Gastrocnemius medialis (tissue), 4 donors: ENCODE results near the gene ENTPD8. TPM values are rescaled to one million over a fixed set of nuclear protein-coding genes. Genes with fewer than 3 reads are reported as not detected.

Experiments used
- ATAC-seq, 2 donors: fragments of 150-250 bp; one replicate each; pipeline ENCODE4 v1.9.1; 2016
- DNase-seq, 2 donors: peaks; one replicate each; pipeline ENCODE4 v3.0.0-alpha.2; 2019
- H3K27ac ChIP-seq, 4 donors: fragments of 200-600 bp; sonication (generic); 1 replicate in 1 of 4; 2 replicates in 3 of 4; pipeline ENCODE4 v1.5.1; 2016 to 2018; ENCODE audit warnings: mild to moderate bottlenecking in 2 of 4, moderate library complexity in 1 of 4
- H3K27me3 ChIP-seq, 3 donors: fragments of 200-600 bp; sonication (generic) in 2 of 3; 1 replicate in 1 of 3; 2 replicates in 2 of 3; pipeline versions ENCODE4 v1.5.1 to v1.6.0; 2016 to 2019; ENCODE audit warnings: mild to moderate bottlenecking in 1 of 3, moderate library complexity in 1 of 3
- H3K36me3 ChIP-seq, 2 donors: fragments of 200-600 bp; sonication (generic) in 1 of 2; one replicate each; pipeline ENCODE4 v1.5.1; 2017 to 2018
- H3K4me1 ChIP-seq, 2 donors: fragments of 200-600 bp; sonication (generic) in 1 of 2; one replicate each; pipeline ENCODE4 v1.5.1; 2016 to 2017; ENCODE audit warnings: mild to moderate bottlenecking in 2 of 2
- H3K4me3 ChIP-seq, 4 donors: fragments of 200-600 bp; sonication (generic) in 3 of 4; 1 replicate in 1 of 4; 2 replicates in 3 of 4; pipeline ENCODE4 v1.5.1; 2016 to 2019; ENCODE audit warnings: mild to moderate bottlenecking in 2 of 4
- H3K9me3 ChIP-seq, 3 donors: fragments of 200-600 bp; sonication (generic) in 2 of 3; 1 replicate in 1 of 3; 2 replicates in 2 of 3; pipeline ENCODE4 v1.5.1; 2016 to 2019
- CTCF ChIP-seq, 5 experiments: fragments of 450-650 bp in 3 of 5; fragments of 200-600 bp in 2 of 5; sonication (generic) in 2 of 5; IDR thresholded peaks in 4 of 5; conservative IDR thresholded peaks in 1 of 5; 1 replicate in 4 of 5; 2 replicates in 1 of 5; pipeline ENCODE4 v1.5.1; 2016 to 2019; ENCODE audit warnings: antibody characterized with exemption in 5 of 5, mild to moderate bottlenecking in 3 of 5, moderate library complexity in 3 of 5
- POLR2A ChIP-seq, 2 donors: fragments of 450-650 bp; IDR thresholded peaks; one replicate each; pipeline ENCODE4 v1.6.1; 2017; ENCODE audit warnings: antibody characterized with exemption in 2 of 2, mild to moderate bottlenecking in 2 of 2, moderate library complexity in 2 of 2
- in situ Hi-C, 4 donors: fragments of 200-750 bp; cut with MboI; loops; one replicate each; pipeline versions ENCODE4 v1.15.0 to v1.8.0; 2017; ENCODE audit warnings: low sequenced_read_pairs in 4 of 4
- intact Hi-C: fragments of 100-400 bp; cut with DNase I; formaldehyde crosslinking; loops from one replicate; pipeline ENCODE4 v1.15.1; 2023; ENCODE audit warnings: low total_unique reads
- total RNA-seq, 4 donors: library from RNA; depleted of rRNA; stranded (reverse); fragments of >200 nt; gene quantifications; one replicate each; pipeline versions ENCODE4 v1.1.0 to v1.2.3, GENCODE V29; 2016

Gene ENTPD8
- total RNA-seq, 4 donors from 2014 or later, result 0.23 TPM; not detected in 3

- TF ChIP-seq CTCF (IDR thresholded peaks at IDR 0.05 in 4 of 5, conservative IDR thresholded peaks at IDR 0.05 in 1 of 5), result no peak
- no peak for TF ChIP-seq POLR2A (IDR thresholded peaks at IDR 0.05)
- Histone ChIP-seq H3K27ac (peak overlapping the region; percentile 68 to 81 (median 78)), H3K36me3 (no peaks in the 10 kb centered on the region), H3K9me3 (no peaks in the 10 kb centered on the region), H3K4me3 (peak overlapping the region; percentile 74 to 91 (median 82)), H3K4me1 (peaks cover 14 to 29% of the 10 kb centered on the region in 2 donors), H3K27me3 (no peaks in the 10 kb centered on the region)
- intact Hi-C loops, result loop anchor here (10.0 kb wide), 1 partner anchor 937 kb away; the partner anchor contains the start of gene SEC16A
- no peak for ATAC-seq
- in situ Hi-C loops, result loop anchor here in 3 of 4 donors (25.0 kb wide), 1 partner anchor 135 kb away; the partner anchor contains the start of gene TOR4A (in 3 of the 3)
- DNase-seq, result no peak
Observed at GRCh38 chr9:137421838-137422603, 19.1 kb downstream of the ENTPD8 start.

- TF ChIP-seq POLR2A (IDR thresholded peaks at IDR 0.05) (peak in 1 of 2 donors; percentile 52), CTCF (IDR thresholded peaks at IDR 0.05 in 4 of 5, conservative IDR thresholded peaks at IDR 0.05 in 1 of 5) (no peak)
- in situ Hi-C loops (loop anchor here in 3 of 4 donors (25.0 kb wide), 1 partner anchor 130 kb away; the partner anchor contains the start of gene TOR4A (in 3 of the 3)), intact Hi-C loops (no loop called here)
- no peak for DNase-seq
- Histone ChIP-seq H3K4me3 (peak overlapping the region in 2 of 4 donors; percentile 5 to 51), H3K27me3 (no peaks in the 10 kb centered on the region), H3K4me1 (peaks cover 12 to 16% of the 10 kb centered on the region in 2 donors), H3K9me3 (no peaks in the 10 kb centered on the region), H3K36me3 (no peaks in the 10 kb centered on the region), H3K27ac (peak overlapping the region in 2 of 4 donors; percentile 37 to 64)
- no peak for ATAC-seq
Observed at GRCh38 chr9:137417161-137418021, 23.8 kb downstream of the ENTPD8 start.

DNA sequence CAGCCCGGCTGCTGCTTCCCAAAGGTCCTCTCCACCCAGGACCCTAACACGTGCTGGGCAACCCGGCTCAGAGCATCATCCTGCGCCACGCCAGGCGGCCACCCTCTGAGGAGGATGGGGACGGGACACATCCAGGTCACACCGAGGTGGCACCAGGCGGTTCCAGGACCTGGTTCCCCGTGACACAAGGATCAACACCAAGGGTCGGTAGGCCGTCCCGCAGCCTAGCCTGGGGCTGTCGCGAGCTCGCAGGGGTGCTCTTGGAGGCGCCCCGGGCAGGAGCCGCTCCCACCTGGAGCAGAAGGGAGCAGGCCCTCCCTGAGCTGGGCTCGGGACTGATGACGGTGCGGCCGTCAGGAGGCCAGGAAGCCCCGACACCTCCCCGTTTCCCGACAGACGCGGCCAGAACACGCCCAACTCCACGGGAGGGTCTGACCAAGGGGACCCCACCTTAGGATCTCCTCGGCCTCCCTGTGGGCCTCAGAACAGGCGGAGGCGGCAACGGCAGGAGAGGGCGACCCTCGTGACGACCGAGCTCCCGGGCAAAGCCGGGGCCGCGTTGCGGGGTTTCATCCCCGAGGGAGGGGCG, 24.5 kb downstream of the ENTPD8 start:
- peak overlapping the region in 1 of 4 donors; percentile 51 for H3K4me3 ChIP-seq
- no peaks in the 10 kb centered on the region for H3K36me3 ChIP-seq
- H3K9me3 ChIP-seq, result no peaks in the 10 kb centered on the region
- intact Hi-C loops, result no loop called here
- peak overlapping the region in 2 of 4 donors; percentile 37 to 64 for H3K27ac ChIP-seq
- no peak for TF ChIP-seq CTCF (IDR thresholded peaks at IDR 0.05 in 4 of 5, conservative IDR thresholded peaks at IDR 0.05 in 1 of 5)
- TF ChIP-seq POLR2A (IDR thresholded peaks at IDR 0.05), result no peak
- no peaks in the 10 kb centered on the region for H3K27me3 ChIP-seq
- peaks cover 9 to 12% of the 10 kb centered on the region in 2 donors for H3K4me1 ChIP-seq
- ATAC-seq, result no peak
- in situ Hi-C loops, result loop anchor here in 3 of 4 donors (25.0 kb wide), 1 partner anchor 129 kb away; the partner anchor contains the start of gene TOR4A (in 3 of the 3)
- DNase-seq, result no peak

- Histone ChIP-seq H3K4me1 (peaks cover 8 to 15% of the 10 kb centered on the region in 2 donors), H3K36me3 (no peaks in the 10 kb centered on the region), H3K27me3 (no peaks in the 10 kb centered on the region), H3K9me3 (no peaks in the 10 kb centered on the region), H3K27ac (peak overlapping the region in 1 of 4 donors; percentile 64), H3K4me3 (no peak overlapping the region)
- no peak for ATAC-seq
- intact Hi-C loops (no loop called here), in situ Hi-C loops (loop anchor here in 3 of 4 donors (25.0 kb wide), 1 partner anchor 129 kb away; the partner anchor contains the start of gene TOR4A (in 3 of the 3))
- no peak for DNase-seq
- no peak for TF ChIP-seq CTCF (IDR thresholded peaks at IDR 0.05 in 4 of 5, conservative IDR thresholded peaks at IDR 0.05 in 1 of 5)
- TF ChIP-seq POLR2A (IDR thresholded peaks at IDR 0.05), result no peak
Observed at GRCh38 chr9:137416006-137416562, 25.1 kb downstream of the ENTPD8 start.
